K562 (cell line): ENCODE measurements around the gene KCTD17. TPM values are rescaled to one million over a fixed set of nuclear protein-coding genes. Genes with fewer than 3 reads are reported as not detected.

Experiments used
- ATAC-seq: fragments of 200-7000 bp; cut with Tn5 transposase; 3 replicates; pipeline ENCODE4 v1.9.1; 2020; ENCODE audit warnings: moderate library complexity
- BruUV-seq: library from RNA; stranded (reverse); fragments of 400-500 nt; replicated peaks from 2 replicates; lab custom pipeline; 2021; lab: Mats Ljungman, UMichigan
- CTCF ChIA-PET: fragments of 300-600 bp; formaldehyde crosslinking; extraction: SDS; loops from one replicate; lab custom pipeline; 2021; ENCODE audit warnings: low intra/inter-chr PET ratio; lab: Yijun Ruan, JAX
- POLR2A ChIA-PET: fragments of 300-600, 350-650 bp; sonication (Branson Sonifier 250); formaldehyde crosslinking; extraction: SDS; loops from one replicate; lab custom pipeline; 2021; ENCODE audit warnings: antibody characterized with exemption, inconsistent platforms; lab: Yijun Ruan, JAX
- DNase-seq, 4 experiments: peaks; one replicate each; pipeline versions ENCODE4 v3.0.0 to v3.0.0-alpha.2; 2011 to 2018; ENCODE audit warnings: low spot score in 3 of 4, mixed read lengths in 3 of 4; ENCODE audit errors: extremely low read depth in 1 of 4
- FAIRE-seq: peaks from 2 replicates; lab custom pipeline; 2011; peaks lifted over from hg19 to GRCh38; lab: Jason Lieb, UNC
- H2AFZ ChIP-seq: 2 replicates; pipeline ENCODE4 v1.6.0; 2011; ENCODE audit warnings: low read depth, low read length, control low read depth, inconsistent platforms
- H3K27ac ChIP-seq: fragments of 200-600 bp; 3 replicates; pipeline ENCODE4 v1.8.0; 2011; ENCODE audit warnings: low read depth, mild to moderate bottlenecking, control low read depth, inconsistent platforms, low read length, moderate library complexity, mixed read lengths; ENCODE audit errors: extremely low read depth
- H3K27me3 ChIP-seq, 2 experiments: fragments of 300-600 bp in 1 of 2; 2 replicates in 1 of 2; 3 replicates in 1 of 2; pipeline versions ENCODE4 v1.6.0 to v1.8.0; 2011; ENCODE audit warnings: inconsistent platforms in 2 of 2, low read length in 2 of 2, mild to moderate bottlenecking in 1 of 2, mixed read lengths in 1 of 2, moderate library complexity in 1 of 2; ENCODE audit not compliant: control insufficient read depth in 2 of 2, insufficient read depth in 2 of 2
- H3K36me3 ChIP-seq: fragments of 300-600 bp; 3 replicates; pipeline ENCODE4 v1.8.0; 2011; ENCODE audit warnings: mild to moderate bottlenecking, low read length, inconsistent platforms; ENCODE audit not compliant: control insufficient read depth, insufficient read depth
- H3K4me1 ChIP-seq, 2 experiments: fragments of 200-600 bp in 1 of 2; replicated peaks in 1 of 2; 2 replicates in 1 of 2; 3 replicates in 1 of 2; pipeline versions ENCODE4 v1.5.1 to v1.8.0; 2011; ENCODE audit warnings: inconsistent platforms in 2 of 2, low read length in 2 of 2, mild to moderate bottlenecking in 1 of 2, mixed read lengths in 1 of 2, moderate library complexity in 1 of 2; ENCODE audit not compliant: control insufficient read depth in 2 of 2, insufficient read depth in 2 of 2
- H3K4me2 ChIP-seq: 2 replicates; pipeline ENCODE4 v1.6.1; 2011; ENCODE audit warnings: low read length, control low read depth, inconsistent platforms, mixed read lengths; ENCODE audit not compliant: insufficient read depth
- H3K4me3 ChIP-seq: fragments of 200-600 bp; sonication (generic), shearing (Covaris generic); 2 replicates; pipeline ENCODE4 v1.5.1; 2016; ENCODE audit warnings: control low read depth, inconsistent platforms
- H3K79me2 ChIP-seq: fragments of 200-600 bp; 3 replicates; pipeline ENCODE4 v1.8.0; 2011; ENCODE audit warnings: low read length, inconsistent platforms; ENCODE audit not compliant: control insufficient read depth, insufficient read depth
- H3K9ac ChIP-seq, 2 experiments: 2 replicates each; pipeline versions ENCODE4 v1.6.0 to v1.6.1; 2011; ENCODE audit warnings: low read depth in 2 of 2, low read length in 2 of 2, control low read depth in 1 of 2, inconsistent platforms in 1 of 2, mild to moderate bottlenecking in 1 of 2, mixed read lengths in 1 of 2; ENCODE audit not compliant: insufficient read depth in 1 of 2
- H3K9me1 ChIP-seq: one replicate; pipeline ENCODE4 v1.6.0; 2011; ENCODE audit warnings: inconsistent platforms, mild to moderate bottlenecking, low read length, moderate library complexity; ENCODE audit not compliant: control insufficient read depth, insufficient read depth
- H3K9me3 ChIP-seq: replicated peaks from 2 replicates; pipeline ENCODE4 v1.5.1; 2011; ENCODE audit warnings: low read depth, low read length, inconsistent platforms; ENCODE audit not compliant: control insufficient read depth, insufficient read depth
- H4K20me1 ChIP-seq: replicated peaks from 2 replicates; pipeline ENCODE4 v1.6.1; 2011; ENCODE audit warnings: low read length, inconsistent platforms, mixed read lengths; ENCODE audit not compliant: control insufficient read depth, insufficient read depth
- EGR1 ChIP-seq: fragments of 450-650 bp; conservative IDR thresholded peaks from 2 replicates; pipeline ENCODE4 v1.6.1; 2017; ENCODE audit warnings: mild to moderate bottlenecking
- ETV6 ChIP-seq, 3 experiments: fragments of 150-350 bp in 1 of 3; sonication (generic) in 1 of 3; formaldehyde crosslinking in 1 of 3; IDR thresholded peaks; 2 replicates each; pipeline versions ENCODE4 v1.6.1 to v1.8.0; 2014 to 2022; ENCODE audit warnings: borderline replicate concordance in 2 of 3, low read depth in 2 of 3, antibody characterized with exemption in 1 of 3, low read length in 1 of 3, mild to moderate bottlenecking in 1 of 3, missing genetic modification reagents in 1 of 3
- GABPB1 ChIP-seq: sonication (generic); formaldehyde crosslinking; IDR thresholded peaks from 2 replicates; pipeline ENCODE4 v1.8.0; 2022; ENCODE audit warnings: mild to moderate bottlenecking, missing genetic modification reagents
- POU5F1 ChIP-seq: fragments of 150-350 bp; IDR thresholded peaks from 2 replicates; pipeline ENCODE4 v1.6.1; 2014; ENCODE audit warnings: borderline replicate concordance, low read length, low read depth, mild to moderate bottlenecking; ENCODE audit not compliant: partially characterized antibody
- SOX6 ChIP-seq: fragments of 450-650 bp; IDR thresholded peaks from 2 replicates; pipeline ENCODE4 v1.6.1; 2014; ENCODE audit warnings: mild to moderate bottlenecking
- TRIM24 ChIP-seq, 2 experiments: fragments of 450-650 bp; IDR thresholded peaks; 2 replicates each; pipeline ENCODE4 v1.6.1; 2016
- ZC3H11A ChIP-seq: IDR thresholded peaks from 2 replicates; pipeline ENCODE4 v1.6.1; 2012; ENCODE audit warnings: low read depth, low read length, improper control_type of control experiment
- ZNF431 ChIP-seq: sonication (generic); formaldehyde crosslinking; IDR thresholded peaks from 2 replicates; pipeline ENCODE4 v1.8.0; 2022; ENCODE audit warnings: mild to moderate bottlenecking, missing genetic modification reagents
- ZSCAN29 ChIP-seq: fragments of 450-650 bp; IDR thresholded peaks from 2 replicates; pipeline ENCODE4 v1.6.1; 2017
- WGBS: fragments of 100-300 bp; shearing (Covaris generic); methylation state at CpG from one replicate; pipeline ENCODE4 v1.1.6; 2016; ENCODE audit warnings: low coverage, mixed read lengths; ENCODE audit not compliant: insufficient coverage; ENCODE audit errors: missing lambda C conversion rate; 5-methylcytosine and 5-hydroxymethylcytosine counted together
- in situ Hi-C: fragments of 300-500 bp; cut with MboI; formaldehyde crosslinking; loops from 4 replicates; pipeline ENCODE4 v1.15.0; 2018; ENCODE audit warnings: inconsistent platforms, mixed read lengths
- intact Hi-C: fragments of 100-400 bp; cut with micrococcal nuclease; formaldehyde crosslinking; loops from 2 replicates; pipeline ENCODE4 v1.14.2; 2022
- polyA plus RNA-seq, 8 experiments: library from polyadenylated mRNA; depleted of rRNA in 4 of 8; stranded (reverse) in 5 of 8; unstranded in 3 of 8; fragments of >200 nt; fragmentation: Nextera tagmentation in 2 of 8; fragmentation: Illumina TruSeq in 1 of 8; extraction: Ambion mirVana in 2 of 8; extraction: Trizol in 1 of 8; gene quantifications; 2 replicates each; pipeline versions ENCODE4 v1.2.1 to v1.2.3, GENCODE V29; 2011 to 2014; ENCODE audit warnings: inconsistent platforms in 1 of 8, missing spikeins in 1 of 8
- total RNA-seq, 7 experiments: library from RNA; depleted of rRNA in 6 of 7; stranded (reverse); fragments of >200 nt in 6 of 7; fragmentation: Illumina TruSeq in 2 of 7; extraction: Trizol in 2 of 7; gene quantifications; 2 replicates each; pipeline versions ENCODE4 v1.2.1 to v1.2.3, GENCODE V29; 2011 to 2021; ENCODE audit warnings: low replicate concordance in 1 of 7
- TF ChIP-seq, protein P1 (sequence below): fragments of 250-450 bp; sonication (Bioruptor Pico); IDR thresholded peaks from 2 replicates; pipeline ENCODE4 v1.8.0; 2022; ENCODE audit warnings: inconsistent platforms, mild to moderate bottlenecking, moderate library complexity, borderline replicate concordance

KCTD17 gene
- total and polyA plus RNA-seq, 9 of the 15 experiments (the other 6 are each of a cell fraction or from before 2014, with no cell fraction given): 0.22 to 0.90 (median 0.49) TPM; not detected in 2

DNA sequence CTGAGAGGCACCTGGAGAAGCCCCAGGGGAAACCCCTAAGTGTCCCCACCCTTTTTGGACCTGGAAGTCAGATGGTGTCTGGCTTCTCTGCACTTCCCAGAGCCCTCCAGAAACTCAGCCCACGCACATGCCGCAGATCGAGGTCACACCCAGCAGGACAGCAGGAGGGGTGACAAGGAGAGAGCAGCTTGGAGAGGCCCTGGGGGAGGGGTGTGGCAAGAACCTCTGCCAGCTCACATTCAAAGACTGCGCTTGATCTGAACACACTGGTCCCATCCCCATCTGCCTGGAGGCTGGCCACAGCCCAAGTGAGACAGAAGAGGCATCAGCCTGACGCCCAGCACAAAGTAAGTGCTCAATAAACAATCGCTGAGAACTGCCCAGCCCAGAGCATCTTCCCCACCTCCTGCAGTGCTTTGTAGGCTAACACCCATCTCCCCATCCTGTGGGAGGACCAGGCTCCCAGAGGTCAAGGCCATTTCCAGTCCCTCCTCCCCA, 36.6 kb downstream of the KCTD17 start:
- Histone ChIP-seq H3K4me2 (no peak overlapping the region), H3K9me1 (peaks cover 4% of the 10 kb centered on the region), H3K36me3 (no peaks in the 10 kb centered on the region), H2AFZ (no peak overlapping the region), H3K79me2 (no peaks in the 10 kb centered on the region), H3K9me3 (no peaks in the 10 kb centered on the region), H3K4me3 (no peak overlapping the region), H3K4me1 (no peaks in the 10 kb centered on the region; a peak in 1 of 5 replicates), H3K27ac (no peak overlapping the region), H3K9ac (0 out of 4 replicates have a peak overlapping the region, but pooled peaks of 1 of the 2 experiments have one; percentile 17), H4K20me1 (0 out of 2 replicates have a peak, but pooled peaks cover 4% of the 10 kb centered on the region), H3K27me3 (peaks cover 0 to 22% of the 10 kb centered on the region in 2 experiments; a peak in 2 of 5 replicates)
- ChIA-PET CTCF (no interaction called here), POLR2A (interaction anchor here (0.9 kb wide), 1 partner anchor 11 kb away, joined by 3 read pairs; no protein-coding TSS in a partner anchor)
- no TSS peak for BruUV-seq
- intact Hi-C loops: no loop called here
- 2% methylated on average over 6 of the region's 6 CpGs for WGBS
- no peak for FAIRE-seq
- DNase-seq: peak; percentile 28 to 66 (median 45)
- in situ Hi-C loops: no loop called here
- peak; percentile 48; the same call in 1 of the 3 replicates for ATAC-seq
- TF ChIP-seq ZSCAN29 (no peak), EGR1 (peak; percentile 66)

DNA sequence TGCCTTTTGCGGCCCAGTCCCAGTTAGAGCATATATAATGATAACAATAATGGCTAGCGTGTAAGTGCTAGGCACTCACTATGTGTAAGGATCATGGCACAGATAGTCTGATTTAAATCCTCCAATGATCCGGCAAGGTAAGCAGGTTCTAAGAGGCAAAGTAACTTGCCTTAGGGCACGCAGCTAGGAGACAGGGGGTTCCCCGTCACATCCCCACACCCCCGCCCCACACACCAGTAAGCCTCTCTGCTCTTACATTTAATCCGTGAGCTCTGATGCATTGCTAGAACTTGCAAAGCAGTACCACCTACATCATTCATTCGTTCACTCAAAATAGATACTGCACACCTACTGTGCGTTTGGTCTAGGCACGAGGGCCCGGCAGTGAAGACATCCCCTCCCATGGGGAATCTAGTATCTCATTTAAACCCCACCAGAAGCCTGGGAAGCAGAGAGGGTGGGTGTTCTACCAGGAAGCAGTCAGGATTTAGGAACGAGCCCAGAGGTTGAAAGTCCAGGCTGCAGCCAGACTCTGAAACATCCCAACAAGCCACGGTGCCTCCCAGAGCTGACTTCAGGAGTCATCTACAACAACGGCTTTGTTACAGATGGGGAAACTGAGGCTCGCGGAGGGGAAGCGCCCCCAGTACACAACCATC, 37.3 kb downstream of the KCTD17 start:
- H4K20me1 ChIP-seq: 0 out of 2 replicates have a peak, but pooled peaks cover 4% of the 10 kb centered on the region
- 3% methylated on average over 16 of the region's 17 CpGs for WGBS
- ATAC-seq (no peak), DNase-seq (no peak), FAIRE-seq (no peak)
- H3K9me3 ChIP-seq: no peaks in the 10 kb centered on the region
- no peak overlapping the region for H2AFZ ChIP-seq
- H3K36me3 ChIP-seq: no peaks in the 10 kb centered on the region
- in situ Hi-C loops: no loop called here
- H3K9me1 ChIP-seq: no peaks in the 10 kb centered on the region
- TF ChIP-seq ETV6 (IDR thresholded peaks at IDR 0.05; ENCODE audit: borderline replicate concordance in 1 of 2, low read depth in 2 of 2, low read length in 1 of 2) (no peak), ETV6 (CRISPR knock-in tag; IDR thresholded peaks at IDR 0.05; ENCODE audit: borderline replicate concordance) (no peak), TRIM24 (IDR thresholded peaks at IDR 0.05) (no peak), ZNF431 (CRISPR knock-in tag) (no peak), SOX6 (no peak), GABPB1 (no peak), ZC3H11A (no peak), POU5F1 (no peak)
- TF ChIP-seq, protein P1, sequence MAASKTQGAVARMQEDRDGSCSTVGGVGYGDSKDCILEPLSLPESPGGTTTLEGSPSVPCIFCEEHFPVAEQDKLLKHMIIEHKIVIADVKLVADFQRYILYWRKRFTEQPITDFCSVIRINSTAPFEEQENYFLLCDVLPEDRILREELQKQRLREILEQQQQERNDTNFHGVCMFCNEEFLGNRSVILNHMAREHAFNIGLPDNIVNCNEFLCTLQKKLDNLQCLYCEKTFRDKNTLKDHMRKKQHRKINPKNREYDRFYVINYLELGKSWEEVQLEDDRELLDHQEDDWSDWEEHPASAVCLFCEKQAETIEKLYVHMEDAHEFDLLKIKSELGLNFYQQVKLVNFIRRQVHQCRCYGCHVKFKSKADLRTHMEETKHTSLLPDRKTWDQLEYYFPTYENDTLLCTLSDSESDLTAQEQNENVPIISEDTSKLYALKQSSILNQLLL: no peak
- H3K4me3 ChIP-seq: no peak overlapping the region
- ChIA-PET CTCF (no interaction called here), POLR2A (no interaction called here)
- peaks cover 0 to 18% of the 10 kb centered on the region in 2 experiments; a peak in 2 of 5 replicates for H3K27me3 ChIP-seq
- intact Hi-C loops: no loop called here
- H3K4me2 ChIP-seq: no peak overlapping the region
- H3K27ac ChIP-seq: no peak overlapping the region
- H3K79me2 ChIP-seq: no peaks in the 10 kb centered on the region
- BruUV-seq: no TSS peak
- no peak overlapping the region for H3K9ac ChIP-seq
- H3K4me1 ChIP-seq: no peaks in the 10 kb centered on the region; a peak in 1 of 5 replicates
